GM08714 (cell line): ENCODE results near the gene MYH9.

ENCODE experiments used
- H3K4me3 ChIP-seq: fragments of 200-500 bp; sonication (Bioruptor generic); 2 replicates; pipeline ENCODE4 v1.5.1; 2014; ENCODE audit warnings: mild to moderate bottlenecking, low read length, inconsistent platforms
- ZNF274 ChIP-seq: IDR thresholded peaks from 2 replicates; pipeline ENCODE4 v1.6.1; 2012; ENCODE audit warnings: mild to moderate bottlenecking, low read depth, low read length

The MYH9 gene

DNA sequence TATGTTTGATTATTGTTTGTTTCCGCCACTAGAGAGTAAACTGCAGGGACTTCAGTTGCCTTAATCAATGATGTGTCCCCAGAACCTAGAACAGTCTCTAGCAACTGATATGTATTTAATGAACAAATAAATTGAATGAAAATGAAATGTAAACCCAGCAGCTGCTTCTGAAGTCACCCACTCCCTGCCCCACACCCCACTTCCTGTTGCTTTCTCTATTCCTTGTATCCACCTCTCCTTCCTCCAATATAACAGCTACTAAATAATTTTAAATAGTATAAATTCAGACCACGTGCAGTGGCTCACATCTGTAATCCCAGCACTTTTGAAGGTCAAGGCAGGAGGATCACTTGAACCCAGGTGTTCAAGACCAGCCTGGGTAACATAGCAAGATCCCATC is 15.8 kb downstream of the MYH9 start:
- H3K4me3 ChIP-seq = no peak overlapping the region
- no peak for TF ChIP-seq ZNF274

DNA sequence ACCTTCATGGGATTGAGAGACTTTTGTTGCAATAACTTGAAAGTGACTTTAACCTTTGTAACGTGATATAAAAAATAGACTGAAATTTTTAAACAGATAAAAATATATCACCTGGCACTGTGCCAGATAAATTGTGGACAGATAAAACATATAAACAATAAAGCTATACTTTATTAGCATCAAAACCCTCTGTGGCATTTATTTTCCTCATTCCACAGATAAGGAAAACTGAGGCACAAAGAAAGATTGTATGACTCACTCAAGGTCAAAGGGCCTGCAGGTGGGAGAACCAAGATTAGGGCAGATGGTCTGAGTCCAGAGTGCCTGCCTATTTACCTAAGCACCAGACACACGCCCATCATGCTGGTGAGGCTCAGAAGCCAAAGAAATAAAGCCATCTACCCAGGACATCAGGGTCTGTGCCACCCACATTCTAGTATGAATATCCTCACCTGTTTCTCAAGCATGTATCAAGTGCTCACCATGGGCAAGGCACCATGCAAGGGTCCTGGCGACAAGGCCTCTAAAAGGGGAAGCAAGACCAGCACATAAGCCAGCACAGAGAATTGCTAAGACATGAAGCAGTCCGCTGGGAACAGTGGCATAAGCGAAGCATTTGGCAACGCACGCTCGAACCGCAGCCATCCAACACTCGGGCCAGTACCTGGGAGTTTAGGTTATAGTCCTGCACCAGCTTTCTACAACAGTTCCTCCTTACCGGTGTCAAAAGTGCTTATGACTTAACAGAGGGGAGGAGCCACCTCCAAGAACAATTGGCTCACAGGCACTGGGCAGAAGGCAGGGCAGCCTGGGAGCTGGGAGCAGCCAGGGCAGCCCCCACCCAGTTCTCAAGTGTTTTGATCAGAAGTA is 17.6 kb downstream of the MYH9 start:
- TF ChIP-seq ZNF274 = no peak
- no peak overlapping the region for H3K4me3 ChIP-seq

DNA sequence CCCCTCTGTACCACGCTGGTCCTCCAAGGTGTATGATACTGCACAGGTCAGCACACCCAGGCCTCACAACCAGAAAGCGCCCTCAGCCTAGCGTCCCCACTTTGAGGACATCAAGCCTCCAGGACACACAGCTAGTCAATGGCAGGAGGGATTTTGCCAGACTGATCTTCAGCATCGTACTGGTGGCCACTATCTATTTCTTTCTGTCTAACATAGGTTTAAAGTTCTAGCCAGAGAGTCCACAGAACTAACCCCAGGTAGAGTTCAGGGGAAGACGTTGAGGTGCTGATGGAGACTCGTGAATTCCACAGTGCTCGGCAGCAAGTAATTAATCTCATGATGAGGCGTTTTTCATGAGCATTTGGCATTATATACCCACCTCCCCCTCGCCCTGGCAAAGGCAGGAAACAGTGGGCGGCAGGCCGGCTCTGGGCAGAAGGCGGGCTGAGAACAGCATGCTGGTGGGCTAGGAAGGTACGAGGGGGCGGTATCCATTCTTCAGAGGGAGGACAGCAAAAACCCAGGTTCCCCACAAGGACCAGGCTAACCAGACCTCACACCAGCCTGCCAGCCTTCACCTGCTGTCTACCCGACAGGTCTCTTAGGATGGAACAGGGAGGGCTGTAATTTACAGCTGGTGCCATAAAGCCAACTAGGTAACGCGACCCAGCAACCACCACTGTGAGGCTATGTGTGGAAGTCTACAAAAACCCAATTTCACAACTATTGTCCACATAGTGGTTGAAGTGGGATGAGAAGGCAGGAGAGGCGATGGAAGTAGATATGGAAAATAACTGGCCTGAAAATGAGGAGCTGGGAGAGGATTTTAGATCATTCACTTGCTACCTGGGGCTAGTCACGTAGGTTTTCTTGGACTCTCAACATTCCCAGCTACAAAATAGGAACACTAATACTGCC is 18.5 kb downstream of the MYH9 start:
- H3K4me3 ChIP-seq = no peak overlapping the region
- no peak for TF ChIP-seq ZNF274

GRCh38 chr22:36368359-36368983 is 19.3 kb downstream of the MYH9 start:
- H3K4me3 ChIP-seq = no peak overlapping the region

DNA sequence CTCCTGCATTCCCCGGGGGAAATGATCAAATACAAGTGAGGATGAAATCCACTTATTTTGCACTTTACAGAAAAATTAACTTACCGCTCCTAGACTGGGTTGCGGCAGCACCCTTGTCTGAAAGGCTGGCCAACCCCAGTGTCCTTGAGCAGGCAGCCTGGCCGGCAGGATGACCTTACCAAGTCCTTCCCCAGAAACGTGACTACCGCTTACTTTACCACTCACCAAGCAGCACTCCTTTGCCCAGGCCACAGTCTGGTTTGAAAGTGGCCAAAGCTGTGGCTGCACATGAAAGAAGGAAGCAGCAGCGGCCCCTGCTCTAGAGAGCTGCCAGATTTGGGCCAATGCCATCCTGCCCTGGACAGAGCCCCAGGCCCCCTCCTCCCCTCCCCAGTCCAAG is 20.3 kb downstream of the MYH9 start:
- no peak overlapping the region for H3K4me3 ChIP-seq
- TF ChIP-seq ZNF274 = no peak

More at GRCh38 chr22:36368359-36368983, 19.3 kb downstream of the MYH9 start:
- TF ChIP-seq ZNF274 = no peak

GRCh38 chr22:36367066-36367465 is 20.7 kb downstream of the MYH9 start:
- TF ChIP-seq ZNF274 = no peak
- H3K4me3 ChIP-seq = no peak overlapping the region

- no peak overlapping the region for H3K4me3 ChIP-seq
- TF ChIP-seq ZNF274 = no peak
These were observed 21.5 kb downstream of the MYH9 start for GRCh38 chr22:36366291-36366708.

GRCh38 chr22:36365020-36365411 is 22.8 kb downstream of the MYH9 start:
- no peak overlapping the region for H3K4me3 ChIP-seq
- TF ChIP-seq ZNF274 = no peak

DNA sequence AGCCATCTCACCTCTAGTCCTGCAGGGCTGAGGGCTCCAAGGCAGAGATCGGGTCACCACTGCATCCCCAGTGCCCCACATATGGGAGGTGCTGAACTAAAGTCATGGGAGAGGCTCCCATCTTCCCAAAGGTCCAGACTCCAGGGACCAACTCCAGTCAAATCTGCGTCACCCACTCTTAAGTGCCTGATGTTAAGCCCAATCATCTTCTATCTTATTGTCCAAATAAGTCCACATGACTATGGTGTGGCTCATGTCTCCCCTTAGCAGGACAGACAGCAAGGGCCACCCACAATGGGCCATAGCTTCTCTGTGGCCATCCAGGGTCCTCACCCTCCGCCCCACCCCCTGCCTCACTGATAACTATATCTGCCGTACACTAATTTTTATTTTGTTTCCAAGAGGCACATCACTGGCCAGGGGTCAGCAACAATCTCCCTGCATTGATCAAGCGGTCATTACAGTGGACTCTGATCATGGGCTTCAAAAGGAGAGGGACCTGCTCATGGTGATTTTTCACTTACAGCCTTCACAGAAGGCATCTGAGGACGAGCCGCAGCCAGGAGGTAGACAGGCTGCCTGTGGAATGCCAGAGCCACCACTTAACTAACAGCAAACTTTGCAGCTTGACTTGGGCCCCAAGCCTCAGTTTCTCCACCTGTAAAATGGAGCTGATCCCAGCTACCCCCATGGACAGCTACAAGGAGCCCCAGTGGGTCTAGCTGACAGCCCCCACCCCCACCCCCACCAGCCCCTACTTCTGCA is 23.3 kb downstream of the MYH9 start:
- no peak overlapping the region for H3K4me3 ChIP-seq
- no peak for TF ChIP-seq ZNF274

DNA sequence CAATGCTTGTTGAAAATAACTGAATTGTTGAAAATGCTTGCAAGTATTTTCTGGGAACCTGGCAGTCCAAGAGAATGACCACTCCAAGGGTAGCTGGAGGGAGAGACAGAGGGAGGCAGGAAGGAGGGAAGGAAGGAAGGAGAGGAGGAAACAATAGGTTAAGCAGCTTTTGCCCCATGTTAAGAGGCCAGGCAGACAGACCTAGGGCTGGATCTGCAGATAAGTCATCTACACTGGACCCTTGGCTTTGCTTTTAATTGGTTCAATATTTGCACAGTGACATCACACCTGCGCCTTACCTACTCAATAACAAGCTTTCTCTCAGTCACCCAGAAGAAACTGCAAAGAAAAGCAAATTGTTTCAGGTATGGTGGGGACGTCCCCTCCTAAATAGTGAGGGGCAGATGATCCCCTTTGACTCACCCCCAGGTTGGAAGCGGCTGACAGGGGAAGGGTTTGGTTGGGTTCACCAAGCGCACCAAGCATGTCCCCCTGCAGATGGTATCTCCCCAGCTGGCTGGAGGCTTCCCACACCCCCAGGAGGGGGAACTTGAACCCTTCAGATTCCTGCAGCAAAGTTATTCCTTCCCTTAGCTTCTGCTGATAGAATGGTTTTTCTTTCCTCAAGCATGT is 24.3 kb downstream of the MYH9 start:
- TF ChIP-seq ZNF274 = no peak

GRCh38 chr22:36362932-36363331 is 24.8 kb downstream of the MYH9 start:
- no peak for TF ChIP-seq ZNF274
- no peak overlapping the region for H3K4me3 ChIP-seq

More for the DNA sequence above, 24.3 kb downstream of the MYH9 start:
- H3K4me3 ChIP-seq = no peak overlapping the region

GRCh38 chr22:36362075-36362474 is 25.7 kb downstream of the MYH9 start:
- no peak overlapping the region for H3K4me3 ChIP-seq
- no peak for TF ChIP-seq ZNF274

DNA sequence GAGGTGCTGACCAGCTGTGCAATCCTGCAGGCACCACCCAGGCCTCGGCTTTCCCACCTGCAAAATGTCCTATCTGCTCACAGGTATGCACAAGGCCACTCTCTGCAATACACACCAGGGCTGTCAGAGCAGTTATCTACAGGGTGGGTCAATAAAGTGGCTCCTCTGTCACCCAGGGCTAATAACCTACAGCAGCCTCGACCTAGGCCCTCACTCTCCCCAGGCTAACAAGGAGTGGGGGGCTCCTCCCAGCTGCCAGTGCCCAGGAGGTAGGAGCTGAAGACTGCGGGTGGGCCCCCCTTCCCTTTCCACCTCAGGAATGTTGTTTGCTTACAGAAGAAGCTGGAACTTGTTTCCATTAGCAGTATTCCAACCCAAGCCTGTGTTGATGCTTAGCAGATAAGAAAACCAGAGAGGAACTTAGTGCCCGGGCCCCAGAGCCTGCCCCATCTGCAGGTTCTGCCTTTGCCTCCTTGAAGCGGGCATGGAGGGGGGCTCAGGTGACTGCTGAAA is 26.8 kb downstream of the MYH9 start:
- H3K4me3 ChIP-seq = no peak overlapping the region

GRCh38 chr22:36360011-36360410 is 27.8 kb downstream of the MYH9 start:
- TF ChIP-seq ZNF274 = no peak
- no peak overlapping the region for H3K4me3 ChIP-seq

More for the DNA sequence above, 26.8 kb downstream of the MYH9 start:
- TF ChIP-seq ZNF274 = no peak
